SIG-M5 treated with dmso at 0.1 percent for 504 hours (cell line): Measurements from ENCODE around the gene CCDC192.

Experiments used
- DNase-seq: peaks from one replicate; lab custom pipeline; 2025; ENCODE audit not compliant: unreplicated experiment; lab: John Stamatoyannopoulos, UW

Gene CCDC192

GRCh38 chr5:127944125-127944524, 240.9 kb downstream of the CCDC192 start:
- DNase-seq = no peak

GRCh38 chr5:127947941-127948340, 244.8 kb downstream of the CCDC192 start:
- DNase-seq = no peak

GRCh38 chr5:127950707-127951391, 247.7 kb downstream of the CCDC192 start:
- DNase-seq = no peak

- no peak for DNase-seq
Measured at GRCh38 chr5:127951791-127952190, 248.6 kb downstream of the CCDC192 start.

- DNase-seq = no peak
Measured at GRCh38 chr5:127957183-127957582, 254.0 kb downstream of the CCDC192 start.

- no peak for DNase-seq
Measured at GRCh38 chr5:127957701-127958239, 254.6 kb downstream of the CCDC192 start.

GRCh38 chr5:127958421-127959011, 255.3 kb downstream of the CCDC192 start:
- DNase-seq = no peak

GRCh38 chr5:127959152-127959764, 256.1 kb downstream of the CCDC192 start:
- DNase-seq = no peak

- peak; percentile 29 for DNase-seq
Measured at GRCh38 chr5:127960270-127960691, 257.1 kb downstream of the CCDC192 start.

GRCh38 chr5:127961006-127961762, 258.0 kb downstream of the CCDC192 start:
- no peak for DNase-seq

GRCh38 chr5:127961763-127962145, 258.6 kb downstream of the CCDC192 start:
- DNase-seq = no peak

- DNase-seq = no peak
Measured at GRCh38 chr5:127962491-127962890, 259.3 kb downstream of the CCDC192 start.

GRCh38 chr5:127963233-127963632, 260.0 kb downstream of the CCDC192 start:
- no peak for DNase-seq

GRCh38 chr5:127963931-127964330, 260.7 kb downstream of the CCDC192 start:
- DNase-seq = no peak

- no peak for DNase-seq
Measured at GRCh38 chr5:127967323-127967982, 264.3 kb downstream of the CCDC192 start.

- no peak for DNase-seq
Measured at GRCh38 chr5:127967983-127968592, 264.9 kb downstream of the CCDC192 start.

GRCh38 chr5:127969002-127969401, 265.8 kb downstream of the CCDC192 start:
- no peak for DNase-seq

GRCh38 chr5:127969651-127970050, 266.5 kb downstream of the CCDC192 start:
- no peak for DNase-seq

GRCh38 chr5:127970081-127970480, 266.9 kb downstream of the CCDC192 start:
- no peak for DNase-seq

GRCh38 chr5:127970854-127971425, 267.7 kb downstream of the CCDC192 start:
- DNase-seq = no peak
